Vagina (tissue), 2 donors: Measurements from ENCODE around the gene ARFGEF3.

ENCODE experiments used
- POLR2A ChIP-seq, 2 donors: fragments of 450-650 bp; IDR thresholded peaks; one replicate each; pipeline ENCODE4 v1.6.1; 2017; ENCODE audit warnings: antibody characterized with exemption in 2 of 2, mild to moderate bottlenecking in 2 of 2, moderate library complexity in 2 of 2
- TF ChIP-seq, protein P1 (sequence below), 3 experiments: fragments of 450-650 bp in 2 of 3; fragments of 200-600 bp in 1 of 3; sonication (generic) in 1 of 3; IDR thresholded peaks; one replicate each; pipeline ENCODE4 v1.5.1; 2017 to 2019; ENCODE audit warnings: antibody characterized with exemption in 3 of 3, mild to moderate bottlenecking in 2 of 3, moderate library complexity in 2 of 3

DNA sequence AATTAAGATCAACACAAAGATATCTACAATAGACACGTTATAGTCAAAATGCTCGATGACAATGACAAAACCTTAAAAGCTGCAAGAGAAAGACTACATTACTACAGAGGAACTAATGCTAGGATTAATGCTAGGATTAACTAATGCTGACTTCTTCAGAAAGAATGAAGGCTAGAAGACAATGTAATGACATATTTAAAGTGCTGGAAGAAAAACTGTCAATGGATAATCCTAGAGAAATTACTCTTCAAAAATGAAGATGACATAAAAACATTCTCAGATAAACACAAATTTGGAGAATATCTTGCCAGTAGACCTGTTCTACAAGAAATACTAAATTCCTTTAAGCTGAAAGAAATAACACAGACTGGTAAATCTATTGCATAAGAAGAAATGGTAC, 140.8 kb downstream of the ARFGEF3 start:
- TF ChIP-seq, protein P1, sequence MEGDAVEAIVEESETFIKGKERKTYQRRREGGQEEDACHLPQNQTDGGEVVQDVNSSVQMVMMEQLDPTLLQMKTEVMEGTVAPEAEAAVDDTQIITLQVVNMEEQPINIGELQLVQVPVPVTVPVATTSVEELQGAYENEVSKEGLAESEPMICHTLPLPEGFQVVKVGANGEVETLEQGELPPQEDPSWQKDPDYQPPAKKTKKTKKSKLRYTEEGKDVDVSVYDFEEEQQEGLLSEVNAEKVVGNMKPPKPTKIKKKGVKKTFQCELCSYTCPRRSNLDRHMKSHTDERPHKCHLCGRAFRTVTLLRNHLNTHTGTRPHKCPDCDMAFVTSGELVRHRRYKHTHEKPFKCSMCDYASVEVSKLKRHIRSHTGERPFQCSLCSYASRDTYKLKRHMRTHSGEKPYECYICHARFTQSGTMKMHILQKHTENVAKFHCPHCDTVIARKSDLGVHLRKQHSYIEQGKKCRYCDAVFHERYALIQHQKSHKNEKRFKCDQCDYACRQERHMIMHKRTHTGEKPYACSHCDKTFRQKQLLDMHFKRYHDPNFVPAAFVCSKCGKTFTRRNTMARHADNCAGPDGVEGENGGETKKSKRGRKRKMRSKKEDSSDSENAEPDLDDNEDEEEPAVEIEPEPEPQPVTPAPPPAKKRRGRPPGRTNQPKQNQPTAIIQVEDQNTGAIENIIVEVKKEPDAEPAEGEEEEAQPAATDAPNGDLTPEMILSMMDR (IDR thresholded peaks at IDR 0.05) = no peak
- TF ChIP-seq POLR2A (IDR thresholded peaks at IDR 0.05) = no peak
